HTR-8/SVneo (cell line): Measurements from ENCODE around the gene CPZ.
A peak's percentile ranks its signal among the peaks of the same experiment; 100 is the strongest.

ENCODE experiments used
- DNase-seq: peaks from one replicate; pipeline ENCODE4 v3.0.0; 2011; ENCODE audit warnings: low spot score, mixed read lengths; ENCODE audit not compliant: insufficient read length
- FAIRE-seq: peaks from 2 replicates; lab custom pipeline; 2011; peaks lifted over from hg19 to GRCh38; lab: Jason Lieb, UNC

Gene CPZ

GRCh38 chr4:8579526-8580320 is 12.8 kb upstream of the CPZ start:
- FAIRE-seq (no peak), DNase-seq (no peak)

GRCh38 chr4:8580321-8581093 is 12.1 kb upstream of the CPZ start, which contains the start of gene GPR78:
Gene GPR78, plus strand, starts transcription at chr4:8580392. Its CDS starts 591 bp downstream, at chr4:8580983.
- peak; percentile 16 for FAIRE-seq
- peak; percentile 65 for DNase-seq

- DNase-seq, result no peak
- FAIRE-seq, result no peak
Observed at GRCh38 chr4:8581094-8581861, 11.3 kb upstream of the CPZ start.

- DNase-seq (no peak), FAIRE-seq (no peak)
Observed at GRCh38 chr4:8582016-8582415, 10.5 kb upstream of the CPZ start.

GRCh38 chr4:8582436-8582835 is 10.1 kb upstream of the CPZ start:
- FAIRE-seq (no peak), DNase-seq (no peak)

- FAIRE-seq (no peak), DNase-seq (no peak)
Observed at GRCh38 chr4:8582941-8583654, 9.5 kb upstream of the CPZ start.

- DNase-seq, result no peak
- no peak for FAIRE-seq
Observed at GRCh38 chr4:8583655-8584025, 8.9 kb upstream of the CPZ start.

- DNase-seq (no peak), FAIRE-seq (no peak)
Observed at GRCh38 chr4:8585186-8585585, 7.4 kb upstream of the CPZ start.

- no peak for DNase-seq
- FAIRE-seq, result no peak
Observed at GRCh38 chr4:8585721-8586212, 6.8 kb upstream of the CPZ start.

- no peak for DNase-seq
- FAIRE-seq, result no peak
Observed at GRCh38 chr4:8586246-8586645, 6.3 kb upstream of the CPZ start.

- peak; percentile 4 for FAIRE-seq
- no peak for DNase-seq
Observed at GRCh38 chr4:8586671-8587468, 5.7 kb upstream of the CPZ start.

GRCh38 chr4:8587469-8588195 is 4.9 kb upstream of the CPZ start:
- FAIRE-seq (no peak), DNase-seq (no peak)

- FAIRE-seq (no peak), DNase-seq (no peak)
Observed at GRCh38 chr4:8588196-8588470, 4.4 kb upstream of the CPZ start.

GRCh38 chr4:8589336-8589735 is 3.2 kb upstream of the CPZ start:
- no peak for DNase-seq
- no peak for FAIRE-seq

GRCh38 chr4:8589823-8590545 is 2.6 kb upstream of the CPZ start:
- FAIRE-seq (no peak), DNase-seq (no peak)

GRCh38 chr4:8590546-8590880 is 2.1 kb upstream of the CPZ start:
- FAIRE-seq (no peak), DNase-seq (no peak)

GRCh38 chr4:8591114-8591513 is 1.5 kb upstream of the CPZ start:
- FAIRE-seq (no peak), DNase-seq (no peak)

GRCh38 chr4:8591626-8592365 is 769 bp upstream of the CPZ start:
- FAIRE-seq (peak; percentile 4), DNase-seq (no peak)
